B cell (primary cell): ENCODE data around the gene MUC13.

Source experiments
- EZH2 ChIP-seq: IDR thresholded peaks from 2 replicates; pipeline ENCODE4 v1.6.1; 2012; ENCODE audit warnings: borderline replicate concordance, low read depth, mild to moderate bottlenecking, moderate library complexity, low read length; ENCODE audit not compliant: insufficient read depth, poor library complexity, severe bottlenecking
- TF ChIP-seq, protein P1 (sequence below): fragments of 200-600 bp; IDR thresholded peaks from one replicate; pipeline ENCODE4 v1.8.0; 2022; ENCODE audit warnings: antibody characterized with exemption, mild to moderate bottlenecking

DNA sequence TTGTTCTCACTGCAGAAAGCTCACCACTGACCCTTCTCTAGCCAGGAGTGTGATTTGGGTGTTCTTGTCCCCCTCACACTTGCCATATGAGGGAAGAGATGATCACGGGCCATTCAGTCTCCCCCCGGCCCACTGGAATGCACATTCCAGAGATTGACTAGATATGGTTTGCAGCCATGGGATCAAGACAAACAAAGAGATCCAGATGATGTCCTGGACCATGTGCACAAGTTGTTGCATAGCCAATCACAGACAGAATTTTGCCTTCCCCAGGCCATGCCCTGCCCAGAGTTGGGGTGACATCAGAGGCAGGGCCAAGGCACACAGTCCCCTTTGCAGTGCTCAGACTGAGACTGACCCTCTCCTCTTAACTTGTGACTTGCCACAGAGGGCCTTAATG, 14.8 kb downstream of the MUC13 start:
- TF ChIP-seq, protein P1, sequence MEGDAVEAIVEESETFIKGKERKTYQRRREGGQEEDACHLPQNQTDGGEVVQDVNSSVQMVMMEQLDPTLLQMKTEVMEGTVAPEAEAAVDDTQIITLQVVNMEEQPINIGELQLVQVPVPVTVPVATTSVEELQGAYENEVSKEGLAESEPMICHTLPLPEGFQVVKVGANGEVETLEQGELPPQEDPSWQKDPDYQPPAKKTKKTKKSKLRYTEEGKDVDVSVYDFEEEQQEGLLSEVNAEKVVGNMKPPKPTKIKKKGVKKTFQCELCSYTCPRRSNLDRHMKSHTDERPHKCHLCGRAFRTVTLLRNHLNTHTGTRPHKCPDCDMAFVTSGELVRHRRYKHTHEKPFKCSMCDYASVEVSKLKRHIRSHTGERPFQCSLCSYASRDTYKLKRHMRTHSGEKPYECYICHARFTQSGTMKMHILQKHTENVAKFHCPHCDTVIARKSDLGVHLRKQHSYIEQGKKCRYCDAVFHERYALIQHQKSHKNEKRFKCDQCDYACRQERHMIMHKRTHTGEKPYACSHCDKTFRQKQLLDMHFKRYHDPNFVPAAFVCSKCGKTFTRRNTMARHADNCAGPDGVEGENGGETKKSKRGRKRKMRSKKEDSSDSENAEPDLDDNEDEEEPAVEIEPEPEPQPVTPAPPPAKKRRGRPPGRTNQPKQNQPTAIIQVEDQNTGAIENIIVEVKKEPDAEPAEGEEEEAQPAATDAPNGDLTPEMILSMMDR = no peak
- TF ChIP-seq EZH2 = no peak
